ENCODE data around the gene CFAP54.

The CFAP54 gene

GRCh38 chr12:96803969-96804368, 314.6 kb downstream of the CFAP54 start:
- Histone ChIP-seq H3K27ac (ENCODE audit: extremely low read depth, low read depth, low read length) (no peak overlapping the region), H3K4me1 (ENCODE audit: control insufficient read depth, insufficient read depth, low read length) (no peaks in the 10 kb centered on the region), H3K36me3 (ENCODE audit: control insufficient read depth in 2 of 2, insufficient read depth in 1 of 2, low read length in 2 of 2) (no peaks in the 10 kb centered on the region), H3K9me3 (ENCODE audit: control insufficient read depth, insufficient read depth, low read depth, low read length) (no peaks in the 10 kb centered on the region), H3K4me3 (ENCODE audit: low read depth, low read length) (no peak overlapping the region)
- ChIA-PET CTCF (no interaction called here), POLR2A (no interaction called here)
- no peak for TF ChIP-seq KLF16 (tag by site-specific recombination; IDR thresholded peaks at IDR 0.05)
- no peak for TF ChIP-seq ZNF580 (tag by site-specific recombination; IDR thresholded peaks at IDR 0.05)
- TF ChIP-seq ZNF585B (tag by site-specific recombination; IDR thresholded peaks at IDR 0.05): no peak
- no peak for TF ChIP-seq ZNF645 (tag by site-specific recombination; IDR thresholded peaks at IDR 0.05)
- TF ChIP-seq ZNF138 (tag by site-specific recombination; IDR thresholded peaks at IDR 0.05; ENCODE audit: borderline replicate concordance): no peak
- TF ChIP-seq FEZF1 (tag by site-specific recombination; IDR thresholded peaks at IDR 0.05): no peak
- no peak for TF ChIP-seq KLF10 (tag by site-specific recombination; IDR thresholded peaks at IDR 0.05)
- TF ChIP-seq TSHZ1 (tag by site-specific recombination; IDR thresholded peaks at IDR 0.05; ENCODE audit: borderline replicate concordance): no peak
- TF ChIP-seq SALL2 (tag by site-specific recombination; IDR thresholded peaks at IDR 0.05; ENCODE audit: borderline replicate concordance): no peak
- no peak for TF ChIP-seq SP7 (tag by site-specific recombination; IDR thresholded peaks at IDR 0.05)
- no peak for TF ChIP-seq KLF1 (tag by site-specific recombination; IDR thresholded peaks at IDR 0.05)
- TF ChIP-seq AEBP2 (tag by site-specific recombination; IDR thresholded peaks at IDR 0.05; ENCODE audit: borderline replicate concordance): no peak
- TF ChIP-seq ZNF24 (tag by site-specific recombination; IDR thresholded peaks at IDR 0.05): no peak
- no peak for TF ChIP-seq ZNF202 (tag by site-specific recombination; IDR thresholded peaks at IDR 0.05; ENCODE audit: borderline replicate concordance)

GRCh38 chr12:96806272-96806671, 316.9 kb downstream of the CFAP54 start:
- Histone ChIP-seq H3K36me3 (ENCODE audit: control insufficient read depth in 2 of 2, insufficient read depth in 1 of 2, low read length in 2 of 2) (no peaks in the 10 kb centered on the region), H3K4me1 (ENCODE audit: control insufficient read depth, insufficient read depth, low read length) (no peaks in the 10 kb centered on the region), H3K9me3 (ENCODE audit: control insufficient read depth, insufficient read depth, low read depth, low read length) (no peaks in the 10 kb centered on the region), H3K4me3 (ENCODE audit: low read depth, low read length) (no peak overlapping the region), H3K27ac (ENCODE audit: extremely low read depth, low read depth, low read length) (no peak overlapping the region)
- TF ChIP-seq ZNF175 (tag by site-specific recombination; IDR thresholded peaks at IDR 0.05) (no peak), KLF7 (tag by site-specific recombination; IDR thresholded peaks at IDR 0.05; ENCODE audit: borderline replicate concordance) (no peak), ZNF37A (tag by site-specific recombination; IDR thresholded peaks at IDR 0.05) (no peak), ZNF776 (tag by site-specific recombination; IDR thresholded peaks at IDR 0.05; ENCODE audit: borderline replicate concordance) (no peak), SCRT1 (tag by site-specific recombination; IDR thresholded peaks at IDR 0.05; ENCODE audit: borderline replicate concordance) (no peak), ZSCAN16 (tag by site-specific recombination; IDR thresholded peaks at IDR 0.05) (no peak), ZIC2 (tag by site-specific recombination; IDR thresholded peaks at IDR 0.05) (no peak), ATF2 (tag by site-specific recombination; IDR thresholded peaks at IDR 0.05; ENCODE audit: low read depth) (no peak), ZNF623 (tag by site-specific recombination; IDR thresholded peaks at IDR 0.05) (no peak), ZNF600 (tag by site-specific recombination; IDR thresholded peaks at IDR 0.05) (no peak)
- ChIA-PET POLR2A (no interaction called here), CTCF (interaction anchor here (0.6 kb wide), 1 partner anchor 227 kb away, joined by 3 read pairs; no protein-coding TSS in a partner anchor)
